PC-9 (cell line): ENCODE measurements around the gene USP17L21.
"Not testable (repeated sequence)": the region's sequence is repeated elsewhere in the genome, so short reads cannot be mapped to it uniquely, and the experiment has no call there.

Experiments
- CTCF ChIP-seq: fragments of 200-600 bp; sonication (generic); conservative IDR thresholded peaks from 2 replicates; pipeline ENCODE4 v1.6.1; 2017; ENCODE audit warnings: mixed run types, antibody characterized with exemption, mild to moderate bottlenecking, moderate library complexity
- EZH2 ChIP-seq: fragments of 200-600 bp; sonication (generic); IDR thresholded peaks from 2 replicates; pipeline ENCODE4 v1.8.0; 2017; ENCODE audit warnings: antibody characterized with exemption, low read depth

- TF ChIP-seq CTCF, EZH2: not testable (repeated sequence)
Measured at GRCh38 chr4:9224596-9224995, 38.1 kb upstream of the USP17L21 start, which contains the start of gene USP17L13.
